IPS-NIHi7 (cell line): ENCODE measurements around the gene COPS9.
A peak's percentile ranks its signal among the peaks of the same experiment; 100 is the strongest.

Source experiments
- DNase-seq: peaks from one replicate; pipeline ENCODE4 v3.0.0; 2012; ENCODE audit warnings: mixed read lengths; ENCODE audit errors: extremely low spot score

COPS9 gene

DNA sequence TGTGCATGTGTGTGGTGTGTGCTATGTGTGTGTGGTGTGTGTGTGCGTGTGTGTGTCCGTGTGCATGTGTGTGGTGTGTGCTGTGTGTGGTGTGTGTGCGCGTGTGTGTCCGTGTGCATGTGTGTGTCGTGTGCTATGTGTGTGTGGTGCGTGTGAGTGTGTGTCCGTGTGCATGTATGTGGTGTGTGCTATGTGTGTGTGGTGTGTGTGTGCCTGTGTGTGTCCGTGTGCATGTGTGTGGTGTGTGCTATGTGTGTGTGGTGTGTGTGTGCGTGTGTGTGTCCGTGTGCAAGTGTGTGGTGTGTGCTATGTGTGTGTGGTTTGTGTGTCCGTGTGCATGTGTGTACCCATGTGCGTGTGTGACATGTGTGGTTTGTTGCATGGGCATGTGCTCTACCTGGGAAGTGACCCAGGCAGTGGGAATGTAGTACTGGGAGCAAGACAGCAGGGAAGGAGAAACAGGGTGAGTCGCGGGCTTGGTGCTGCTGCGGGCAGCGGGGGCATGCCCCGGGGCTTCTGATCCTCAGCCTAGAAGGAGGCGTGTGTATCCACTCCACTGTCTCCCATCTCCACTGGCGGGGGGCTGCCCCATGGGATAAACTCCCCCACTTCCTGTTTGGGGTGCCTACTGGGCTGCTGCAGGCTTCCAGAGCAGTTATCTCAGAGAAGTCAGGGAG, 11.9 kb upstream of the COPS9 start:
- DNase-seq = no peak

DNA sequence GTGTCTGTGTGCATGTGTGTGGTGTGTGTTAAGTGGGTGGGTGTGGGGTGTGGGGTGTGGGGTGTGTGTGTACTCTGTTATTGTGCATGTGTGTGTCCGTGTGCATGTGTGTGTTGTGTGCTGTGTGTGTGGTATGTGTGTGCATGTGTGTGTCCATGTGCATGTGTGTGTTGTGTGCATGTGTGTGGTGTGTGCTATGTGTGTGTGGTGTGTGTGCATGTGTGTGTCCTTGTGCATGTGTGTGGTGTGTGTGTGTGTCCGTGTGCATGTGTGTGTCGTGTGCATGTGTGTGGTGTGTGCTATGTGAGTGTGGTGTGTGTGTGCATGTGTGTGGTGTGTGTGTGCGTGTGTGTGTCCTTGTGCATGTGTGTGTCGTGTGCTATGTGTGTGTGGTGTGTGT, 11.3 kb upstream of the COPS9 start:
- no peak for DNase-seq

DNA sequence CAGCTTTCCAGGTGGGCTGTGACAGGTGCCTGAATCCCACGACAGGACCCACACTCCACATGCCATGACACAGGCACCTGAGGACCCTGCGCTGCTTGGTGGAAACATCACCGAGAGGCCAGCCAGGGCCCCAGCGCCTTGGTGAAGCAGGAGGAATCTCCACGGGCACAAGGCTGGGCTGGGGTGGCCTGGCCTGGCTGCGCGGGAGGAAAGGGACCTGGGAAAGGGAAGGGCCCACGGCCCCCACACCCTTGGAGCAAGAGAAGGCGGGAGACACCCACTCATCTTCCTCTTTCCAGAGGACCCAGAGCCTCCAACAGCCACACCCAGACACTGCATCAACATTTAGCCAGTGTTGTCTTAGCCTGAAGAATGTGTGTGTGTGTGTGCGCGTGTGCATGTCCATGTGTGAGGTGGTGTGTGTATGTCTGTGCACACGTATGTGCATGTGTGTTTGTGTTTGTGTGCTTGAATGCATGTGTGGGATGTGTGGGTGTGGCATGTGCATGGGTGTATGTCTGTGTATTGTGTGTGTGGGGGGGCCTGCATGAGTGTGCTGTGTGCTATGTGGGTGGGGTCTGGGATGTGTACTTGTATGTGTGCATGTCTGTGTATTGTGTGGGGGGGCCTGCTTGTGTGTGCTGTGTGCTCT, 10.6 kb upstream of the COPS9 start:
- no peak for DNase-seq

DNA sequence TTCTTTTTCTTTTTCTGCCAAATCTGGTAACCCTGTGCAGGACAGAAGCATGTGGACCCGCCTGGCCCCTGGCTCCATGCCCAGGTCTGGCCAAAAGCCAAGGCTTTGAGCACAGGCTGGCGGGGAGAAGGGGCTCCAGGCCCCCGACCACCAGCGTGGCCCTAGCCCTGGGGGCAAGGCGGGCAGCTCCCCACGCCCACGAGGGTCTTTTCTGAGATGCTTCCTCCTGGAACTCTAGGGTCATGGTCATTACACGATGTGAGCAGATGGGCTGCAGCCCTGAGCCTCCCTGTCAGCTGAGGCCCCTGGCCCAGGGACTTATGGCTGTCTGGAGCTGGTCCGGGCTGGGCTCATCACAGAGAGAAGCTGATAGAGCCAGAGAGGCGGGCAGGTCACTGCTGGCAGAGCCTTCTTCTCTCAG, 10.0 kb upstream of the COPS9 start:
- no peak for DNase-seq

- DNase-seq = no peak
These were observed 9.4 kb upstream of the COPS9 start for GRCh38 chr2:240145461-240145860.

DNA sequence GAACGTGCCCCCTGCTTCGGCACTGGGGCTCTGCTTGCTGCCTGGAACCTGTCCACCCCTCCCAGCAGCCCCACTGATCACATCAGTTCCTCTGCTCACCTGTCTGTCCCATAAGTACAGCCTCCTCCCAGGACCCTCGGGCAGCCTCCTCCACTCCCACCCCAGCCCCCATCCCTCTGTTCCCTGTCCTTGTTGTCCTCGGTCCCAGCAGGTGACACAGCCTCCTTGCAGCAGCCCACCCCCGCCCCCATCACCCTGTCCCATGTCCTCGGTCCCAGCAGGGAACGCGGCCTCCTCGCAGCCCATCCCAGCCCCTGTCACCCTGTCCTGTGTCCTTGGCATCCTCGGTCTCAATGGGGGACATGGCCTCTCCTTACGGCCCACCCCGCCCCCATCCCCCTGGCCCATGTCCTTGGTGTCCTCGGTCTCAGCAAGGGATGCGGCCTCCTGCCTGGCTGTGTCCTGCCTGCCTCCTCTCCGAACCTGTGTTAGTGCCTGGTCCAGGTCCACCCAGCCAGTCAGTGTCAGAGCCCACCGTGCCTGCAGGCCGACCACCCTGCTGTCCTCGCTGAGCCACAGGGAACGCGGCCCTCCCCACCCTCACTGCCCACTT, 8.7 kb upstream of the COPS9 start:
- no peak for DNase-seq

- DNase-seq = peak; percentile 93
These were observed 7.9 kb upstream of the COPS9 start for GRCh38 chr2:240143801-240144648.

GRCh38 chr2:240143276-240143675, 7.2 kb upstream of the COPS9 start:
- no peak for DNase-seq

- DNase-seq = no peak
These were observed 6.8 kb upstream of the COPS9 start for GRCh38 chr2:240142859-240143258.

- no peak for DNase-seq
These were observed 6.2 kb upstream of the COPS9 start for GRCh38 chr2:240142256-240142775.

DNA sequence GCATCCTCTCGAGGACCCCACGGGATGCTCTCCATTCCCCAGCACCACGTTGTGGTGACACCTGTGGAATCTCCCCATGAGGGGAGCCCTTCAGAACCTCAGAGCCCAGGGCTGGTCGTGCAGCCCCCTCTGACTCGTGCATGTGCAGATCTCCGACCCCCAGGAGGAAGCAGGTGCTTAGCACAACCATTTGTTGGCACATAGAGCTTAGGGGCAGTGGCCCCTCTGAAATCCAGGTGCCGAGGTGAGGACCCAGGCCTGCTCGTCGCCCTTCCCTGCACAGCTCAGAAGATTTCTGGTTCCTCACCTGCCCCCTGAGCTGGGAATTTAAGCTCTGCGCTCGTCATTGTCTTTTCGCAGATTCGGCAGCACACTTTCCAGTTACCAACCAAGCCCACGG, 5.6 kb upstream of the COPS9 start:
- DNase-seq = no peak

DNA sequence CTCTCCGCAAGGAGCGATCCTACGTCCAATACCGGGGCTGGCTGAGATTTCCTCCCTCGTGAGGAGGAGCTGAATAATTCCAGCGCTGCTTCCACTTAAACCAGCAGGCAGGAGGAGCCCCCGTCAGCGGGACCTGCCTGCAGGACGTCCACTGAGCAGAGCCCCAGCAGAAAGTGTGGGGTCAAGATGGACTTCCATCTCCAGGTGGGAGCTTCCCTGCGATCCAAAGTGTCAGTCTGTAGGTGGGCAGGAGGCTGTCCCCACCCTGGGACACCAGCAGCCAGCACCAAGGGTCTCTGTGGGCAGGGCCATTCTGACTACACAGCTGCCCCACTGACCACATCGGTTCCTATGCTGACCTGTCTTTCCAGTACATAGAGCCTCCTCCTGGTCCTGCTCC, 4.8 kb upstream of the COPS9 start:
- DNase-seq = no peak

DNA sequence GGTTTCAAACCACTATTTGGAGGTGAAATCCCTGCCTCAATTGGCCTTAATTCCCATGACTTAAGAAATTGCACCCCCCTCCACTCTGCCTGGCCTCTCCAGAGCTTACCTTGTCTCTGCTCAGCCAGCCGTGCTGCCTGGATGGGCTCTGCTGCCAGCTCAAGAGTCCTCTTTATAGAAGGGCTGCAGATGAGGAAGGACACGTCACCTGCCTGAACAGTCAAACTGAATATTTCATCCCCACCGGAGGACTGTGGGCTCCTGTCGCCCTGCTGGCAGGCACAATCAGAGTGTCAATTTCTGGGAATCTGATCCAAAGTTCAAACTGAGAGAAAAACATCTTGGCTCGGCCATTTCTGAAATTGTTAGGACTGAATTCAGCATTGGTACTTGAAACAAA, 4.4 kb upstream of the COPS9 start, which contains the start of gene OTOS:
Gene OTOS (minus strand): TSS at position 148 of the 400 bp plus-strand sequence. CDS start 332 bp downstream, outside the sequence.
- no peak for DNase-seq

GRCh38 chr2:240139666-240140393, 3.7 kb upstream of the COPS9 start:
- DNase-seq = no peak

GRCh38 chr2:240139011-240139441, 2.9 kb upstream of the COPS9 start:
- DNase-seq = no peak

- no peak for DNase-seq
These were observed 2.3 kb upstream of the COPS9 start for GRCh38 chr2:240138254-240138984.

- no peak for DNase-seq
These were observed 1.6 kb upstream of the COPS9 start for GRCh38 chr2:240137596-240138253.

DNA sequence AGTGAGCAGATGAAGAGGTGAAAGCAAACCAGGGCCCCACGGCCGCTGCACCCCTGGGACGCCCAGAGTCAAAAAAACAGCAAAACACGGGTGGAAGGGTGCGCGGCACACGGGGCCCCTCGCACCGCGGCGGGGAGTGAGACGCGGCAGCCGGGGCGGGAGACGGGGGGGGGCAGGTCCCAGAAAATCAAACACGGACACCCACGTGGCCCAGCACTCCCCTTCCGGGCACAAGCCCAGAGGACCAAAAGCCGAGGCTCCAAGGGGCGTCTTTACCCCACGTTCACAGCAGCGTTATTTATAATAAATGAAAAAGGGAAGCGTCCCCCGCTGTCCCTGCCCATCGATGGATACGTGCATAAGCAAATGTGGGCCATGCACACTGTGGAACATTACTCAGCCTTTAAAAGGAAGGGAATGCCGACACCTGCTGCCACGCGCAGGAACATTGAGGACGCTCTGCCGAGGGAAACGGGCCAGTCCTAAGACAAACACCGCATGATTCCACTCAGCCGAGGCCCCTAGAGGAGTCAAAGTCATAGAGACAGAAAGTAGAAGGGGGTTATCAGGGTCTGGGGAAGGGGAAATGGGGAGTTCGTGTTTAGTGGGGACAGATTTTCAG, 677 bp upstream of the COPS9 start:
- no peak for DNase-seq

DNA sequence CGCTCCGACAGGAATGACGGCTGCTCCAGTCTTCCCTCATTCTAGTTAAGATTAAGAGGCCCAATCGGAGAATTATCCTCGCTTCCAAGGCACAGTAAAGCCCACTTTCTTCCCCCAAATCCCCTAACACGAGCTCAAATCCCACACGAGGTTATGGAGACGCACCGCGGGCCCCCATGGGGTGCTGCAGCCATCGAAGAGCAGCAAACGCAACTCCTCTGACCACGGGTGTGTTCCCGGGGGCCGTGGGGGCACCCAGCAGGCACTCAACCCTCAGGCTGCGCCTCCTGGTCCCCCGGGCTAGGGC, 446 bp downstream of the COPS9 start:
- no peak for DNase-seq
